RWPE2 (cell line): ENCODE measurements around the gene ZNF254.

Experiments
- ATAC-seq: fragments of 200-7000 bp; cut with Tn5 transposase; 3 replicates; pipeline ENCODE4 v1.9.1; 2021; ENCODE audit warnings: low read depth
- DNase-seq: peaks from one replicate; pipeline ENCODE4 v3.0.0-alpha.2; 2020; ENCODE audit warnings: low spot score
- H3K27ac ChIP-seq: fragments of 450-650 bp; 2 replicates; pipeline ENCODE4 v1.5.1; 2017; ENCODE audit warnings: mild to moderate bottlenecking; ENCODE audit not compliant: poor library complexity, severe bottlenecking
- H3K27me3 ChIP-seq: fragments of 250-450 bp; sonication (Bioruptor Pico); 2 replicates; pipeline ENCODE4 v1.5.1; 2021; ENCODE audit warnings: mild to moderate bottlenecking, moderate library complexity; ENCODE audit not compliant: insufficient read depth, poor library complexity, severe bottlenecking
- H3K36me3 ChIP-seq: fragments of 250-450 bp; sonication (Bioruptor Pico); 2 replicates; pipeline ENCODE4 v1.5.1; 2020; ENCODE audit warnings: low read depth, mild to moderate bottlenecking, moderate library complexity
- H3K4me1 ChIP-seq: fragments of 250-450 bp; sonication (Bioruptor Pico); 2 replicates; pipeline ENCODE4 v1.5.1; 2021; ENCODE audit warnings: mild to moderate bottlenecking, moderate library complexity; ENCODE audit not compliant: insufficient read depth, poor library complexity, severe bottlenecking
- H3K4me3 ChIP-seq: fragments of 250-450 bp; sonication (Bioruptor Pico); 2 replicates; pipeline ENCODE4 v1.5.1; 2021; ENCODE audit warnings: mild to moderate bottlenecking, moderate library complexity; ENCODE audit not compliant: severe bottlenecking
- H3K9me3 ChIP-seq: fragments of 250-450 bp; sonication (Bioruptor Pico); 2 replicates; pipeline ENCODE4 v1.5.1; 2021; ENCODE audit warnings: mild to moderate bottlenecking, moderate library complexity; ENCODE audit not compliant: severe bottlenecking
- CTCF ChIP-seq: fragments of 450-650 bp; IDR thresholded peaks from one replicate; pipeline ENCODE4 v1.5.1; 2017; ENCODE audit warnings: mild to moderate bottlenecking, moderate library complexity; ENCODE audit not compliant: poor library complexity, severe bottlenecking

The ZNF254 gene

DNA sequence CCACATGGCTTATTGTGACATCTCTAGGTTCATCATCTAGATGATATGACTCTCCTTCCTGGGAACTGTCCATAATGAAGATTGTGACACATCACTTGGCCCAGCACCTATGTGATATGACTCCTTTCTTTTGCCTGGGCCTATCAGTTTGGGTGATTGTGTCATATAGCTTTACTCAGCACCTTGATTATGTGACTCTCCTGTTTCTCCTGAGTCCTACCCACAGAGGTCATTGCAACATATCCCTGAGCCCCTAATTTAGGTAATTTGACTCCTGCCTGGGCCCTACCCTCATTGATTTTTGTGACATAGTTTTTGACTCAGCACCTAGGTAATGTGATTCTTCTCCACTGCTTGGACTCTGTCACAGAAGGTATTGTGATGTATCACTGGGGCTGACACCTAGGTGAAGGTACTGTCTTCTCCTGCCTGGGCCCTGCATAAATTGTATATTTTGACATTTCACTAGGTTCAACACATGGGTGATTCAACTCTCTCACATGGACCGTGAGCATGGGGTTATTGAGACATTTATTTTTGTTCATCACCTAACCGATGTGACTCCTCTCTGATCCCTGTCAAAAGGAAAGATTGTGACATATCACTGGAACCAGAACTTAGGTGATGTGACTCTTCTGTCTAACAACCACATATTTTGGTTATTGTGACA is 26.2 kb upstream of the ZNF254 start:
- Histone ChIP-seq H3K4me1 (no peaks in the 10 kb centered on the region), H3K27ac (no peak overlapping the region), H3K36me3 (peaks cover 13% of the 10 kb centered on the region; the same call in 1 of the 2 replicates), H3K4me3 (no peak overlapping the region), H3K9me3 (no peaks in the 10 kb centered on the region), H3K27me3 (no peaks in the 10 kb centered on the region)
- DNase-seq (no peak), ATAC-seq (peak; percentile 75)
- TF ChIP-seq CTCF: no peak

DNA sequence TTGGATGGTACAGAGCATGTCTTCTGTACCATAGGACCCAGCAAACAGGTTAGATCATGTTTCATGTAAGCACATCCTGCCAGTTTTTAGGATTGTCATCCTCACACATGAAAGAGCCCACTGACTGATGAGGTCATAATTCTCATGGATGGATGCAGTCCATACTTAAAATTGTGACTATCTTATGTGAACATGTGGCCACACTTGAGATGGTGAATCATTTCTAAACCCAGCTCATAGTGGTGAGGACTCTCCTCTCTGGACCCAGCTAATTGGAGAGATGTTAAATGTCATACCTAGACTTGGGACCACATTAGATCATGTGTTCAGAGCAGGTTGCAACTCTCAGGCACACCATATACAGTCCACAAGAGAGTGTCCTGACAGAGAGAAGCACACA is 24.8 kb upstream of the ZNF254 start:
- no peak overlapping the region for H3K27ac ChIP-seq
- DNase-seq: no peak
- H3K27me3 ChIP-seq: no peaks in the 10 kb centered on the region
- TF ChIP-seq CTCF: no peak
- H3K4me1 ChIP-seq: no peaks in the 10 kb centered on the region
- no peaks in the 10 kb centered on the region for H3K9me3 ChIP-seq
- no peak overlapping the region for H3K4me3 ChIP-seq
- no peaks in the 10 kb centered on the region; the same call in 1 of the 2 replicates for H3K36me3 ChIP-seq
- no peak for ATAC-seq

GRCh38 chr19:24063295-24063694 is 23.7 kb upstream of the ZNF254 start:
- Histone ChIP-seq H3K36me3 (no peaks in the 10 kb centered on the region), H3K4me3 (no peak overlapping the region), H3K9me3 (no peaks in the 10 kb centered on the region), H3K4me1 (no peaks in the 10 kb centered on the region), H3K27ac (no peak overlapping the region), H3K27me3 (no peaks in the 10 kb centered on the region)
- no peak for ATAC-seq
- TF ChIP-seq CTCF: no peak
- DNase-seq: no peak

GRCh38 chr19:24064175-24064574 is 22.8 kb upstream of the ZNF254 start:
- no peak for TF ChIP-seq CTCF
- no peaks in the 10 kb centered on the region for H3K4me1 ChIP-seq
- DNase-seq (no peak), ATAC-seq (no peak)
- H3K27ac ChIP-seq: no peak overlapping the region
- H3K4me3 ChIP-seq: no peak overlapping the region
- no peaks in the 10 kb centered on the region for H3K9me3 ChIP-seq
- H3K36me3 ChIP-seq: no peaks in the 10 kb centered on the region
- H3K27me3 ChIP-seq: no peaks in the 10 kb centered on the region

DNA sequence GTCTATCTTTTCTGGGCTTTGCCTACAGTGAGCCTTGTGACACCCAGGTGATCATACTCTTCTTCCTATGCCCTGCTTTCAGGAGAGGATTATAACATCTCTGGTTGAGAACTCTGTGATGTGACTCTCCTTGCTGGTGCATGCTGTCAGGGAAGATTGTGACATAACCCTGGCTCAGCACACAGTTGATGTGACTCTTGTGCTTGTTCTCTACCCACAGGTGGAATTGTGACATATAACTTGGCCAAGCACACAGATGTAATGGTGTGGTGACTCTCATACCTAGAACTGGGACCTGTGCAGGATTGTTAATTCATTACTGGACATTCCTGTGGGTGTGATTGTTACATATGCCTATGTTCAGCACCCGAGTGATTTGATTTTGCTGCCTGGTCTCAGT is 21.7 kb upstream of the ZNF254 start:
- Histone ChIP-seq H3K27ac (no peak overlapping the region), H3K36me3 (no peaks in the 10 kb centered on the region), H3K4me3 (no peak overlapping the region), H3K4me1 (no peaks in the 10 kb centered on the region), H3K9me3 (no peaks in the 10 kb centered on the region), H3K27me3 (no peaks in the 10 kb centered on the region)
- ATAC-seq (no peak), DNase-seq (no peak)
- TF ChIP-seq CTCF: no peak
